ENCODE data around the gene CCDC192.

The CCDC192 gene

DNA sequence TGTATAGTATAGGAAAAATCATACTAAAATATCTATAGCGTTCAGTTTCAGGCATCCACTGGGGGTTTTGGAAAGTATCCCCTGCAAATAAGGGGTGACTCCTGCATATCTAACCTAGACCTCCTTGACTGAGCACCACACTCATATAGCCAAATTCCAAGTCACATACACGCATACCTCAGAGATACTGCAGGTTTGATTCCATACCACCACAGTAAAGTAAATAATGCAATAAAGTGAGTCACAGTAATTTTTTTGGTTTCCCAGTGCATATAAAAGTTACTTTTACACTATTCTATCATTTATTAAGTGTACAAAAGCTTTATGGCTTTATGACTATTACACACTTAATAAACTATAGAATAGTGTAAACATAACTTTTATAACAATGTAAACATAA is 151.3 kb downstream of the CCDC192 start:
- DNase-seq (ENCODE audit: low read depth) = no peak
- no peak overlapping the region for H3K4me3 ChIP-seq (ENCODE audit: low read depth, low read length)
- TF ChIP-seq POLR2A (IDR thresholded peaks at IDR 0.05; ENCODE audit: extremely low read depth, insufficient read length) = no peak
- TF ChIP-seq, protein P1, sequence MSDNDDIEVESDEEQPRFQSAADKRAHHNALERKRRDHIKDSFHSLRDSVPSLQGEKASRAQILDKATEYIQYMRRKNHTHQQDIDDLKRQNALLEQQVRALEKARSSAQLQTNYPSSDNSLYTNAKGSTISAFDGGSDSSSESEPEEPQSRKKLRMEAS (IDR thresholded peaks at IDR 0.05; ENCODE audit: low read depth, low read length) = no peak
- no peak for TF ChIP-seq MYC (IDR thresholded peaks at IDR 0.05; ENCODE audit: low read depth, low read length)
- TF ChIP-seq CTCF (IDR thresholded peaks at IDR 0.05; ENCODE audit: low read depth, low read length) = no peak

- no peak for DNase-seq (ENCODE audit: low read depth)
- H3K4me3 ChIP-seq (ENCODE audit: low read depth, low read length) = no peak overlapping the region
- TF ChIP-seq MYC (IDR thresholded peaks at IDR 0.05; ENCODE audit: low read depth, low read length) = no peak
- TF ChIP-seq POLR2A (IDR thresholded peaks at IDR 0.05; ENCODE audit: extremely low read depth, insufficient read length) = no peak
- no peak for TF ChIP-seq CTCF (IDR thresholded peaks at IDR 0.05; ENCODE audit: low read depth, low read length)
- TF ChIP-seq, protein P1 (IDR thresholded peaks at IDR 0.05; ENCODE audit: low read depth, low read length) = no peak
These were observed 153.1 kb downstream of the CCDC192 start for GRCh38 chr5:127856292-127856691.

GRCh38 chr5:127858116-127858784 is 155.1 kb downstream of the CCDC192 start:
- TF ChIP-seq POLR2A (IDR thresholded peaks at IDR 0.05; ENCODE audit: extremely low read depth, insufficient read length) (no peak), CTCF (IDR thresholded peaks at IDR 0.05; ENCODE audit: low read depth, low read length) (no peak), MYC (IDR thresholded peaks at IDR 0.05; ENCODE audit: low read depth, low read length) (no peak)
- TF ChIP-seq, protein P1 (IDR thresholded peaks at IDR 0.05; ENCODE audit: low read depth, low read length) = no peak
- no peak for DNase-seq (ENCODE audit: low read depth)
- H3K4me3 ChIP-seq (ENCODE audit: low read depth, low read length) = no peak overlapping the region

DNA sequence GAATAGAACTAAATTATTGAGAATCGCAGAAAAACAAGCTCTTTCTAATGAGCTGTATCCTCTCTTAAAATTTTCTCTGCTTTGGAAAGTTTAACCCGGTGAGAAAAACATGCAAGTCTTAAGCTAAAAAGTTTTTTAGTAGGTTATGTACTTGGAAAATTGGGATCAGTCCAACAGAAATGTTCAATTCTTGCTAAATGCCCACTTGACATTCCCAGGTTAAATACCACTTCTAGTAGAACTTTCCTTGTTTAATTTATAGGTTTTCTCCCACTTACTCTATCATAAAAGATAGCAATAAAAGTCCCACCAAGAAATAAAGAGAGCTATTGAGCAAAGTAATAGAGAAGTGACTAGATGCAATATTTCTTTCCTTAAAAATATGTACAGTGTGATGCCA is 157.1 kb downstream of the CCDC192 start:
- H3K4me3 ChIP-seq (ENCODE audit: low read depth, low read length) = no peak overlapping the region
- TF ChIP-seq CTCF (IDR thresholded peaks at IDR 0.05; ENCODE audit: low read depth, low read length) = no peak
- TF ChIP-seq, protein P1 (IDR thresholded peaks at IDR 0.05; ENCODE audit: low read depth, low read length) = no peak
- TF ChIP-seq MYC (IDR thresholded peaks at IDR 0.05; ENCODE audit: low read depth, low read length) = no peak
- TF ChIP-seq POLR2A (IDR thresholded peaks at IDR 0.05; ENCODE audit: extremely low read depth, insufficient read length) = no peak
- no peak for DNase-seq (ENCODE audit: low read depth)

DNA sequence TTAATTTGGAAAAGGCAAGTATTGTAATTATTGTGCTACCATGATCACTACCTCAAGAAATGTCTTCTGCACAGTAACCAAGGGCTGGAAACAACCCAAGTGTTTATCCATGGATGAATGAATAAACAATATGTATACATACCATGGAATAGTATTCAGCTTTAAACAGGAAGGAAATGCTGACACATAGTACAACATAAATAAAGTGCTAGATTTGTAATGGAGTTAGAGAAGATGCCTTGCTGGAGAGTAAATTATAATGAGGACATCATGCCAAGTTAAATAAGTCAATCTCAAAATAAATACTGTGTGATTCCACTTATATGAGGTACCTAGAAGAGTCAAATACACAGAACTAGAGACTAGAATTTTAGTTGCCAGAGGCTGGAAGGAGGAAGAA is 160.0 kb downstream of the CCDC192 start:
- no peak for DNase-seq (ENCODE audit: low read depth)
- H3K4me3 ChIP-seq (ENCODE audit: low read depth, low read length) = no peak overlapping the region
- TF ChIP-seq POLR2A (IDR thresholded peaks at IDR 0.05; ENCODE audit: extremely low read depth, insufficient read length) = no peak
- no peak for TF ChIP-seq MYC (IDR thresholded peaks at IDR 0.05; ENCODE audit: low read depth, low read length)
- TF ChIP-seq, protein P1 (IDR thresholded peaks at IDR 0.05; ENCODE audit: low read depth, low read length) = no peak
- no peak for TF ChIP-seq CTCF (IDR thresholded peaks at IDR 0.05; ENCODE audit: low read depth, low read length)
